ENCODE results near the gene ADORA1.

DNA sequence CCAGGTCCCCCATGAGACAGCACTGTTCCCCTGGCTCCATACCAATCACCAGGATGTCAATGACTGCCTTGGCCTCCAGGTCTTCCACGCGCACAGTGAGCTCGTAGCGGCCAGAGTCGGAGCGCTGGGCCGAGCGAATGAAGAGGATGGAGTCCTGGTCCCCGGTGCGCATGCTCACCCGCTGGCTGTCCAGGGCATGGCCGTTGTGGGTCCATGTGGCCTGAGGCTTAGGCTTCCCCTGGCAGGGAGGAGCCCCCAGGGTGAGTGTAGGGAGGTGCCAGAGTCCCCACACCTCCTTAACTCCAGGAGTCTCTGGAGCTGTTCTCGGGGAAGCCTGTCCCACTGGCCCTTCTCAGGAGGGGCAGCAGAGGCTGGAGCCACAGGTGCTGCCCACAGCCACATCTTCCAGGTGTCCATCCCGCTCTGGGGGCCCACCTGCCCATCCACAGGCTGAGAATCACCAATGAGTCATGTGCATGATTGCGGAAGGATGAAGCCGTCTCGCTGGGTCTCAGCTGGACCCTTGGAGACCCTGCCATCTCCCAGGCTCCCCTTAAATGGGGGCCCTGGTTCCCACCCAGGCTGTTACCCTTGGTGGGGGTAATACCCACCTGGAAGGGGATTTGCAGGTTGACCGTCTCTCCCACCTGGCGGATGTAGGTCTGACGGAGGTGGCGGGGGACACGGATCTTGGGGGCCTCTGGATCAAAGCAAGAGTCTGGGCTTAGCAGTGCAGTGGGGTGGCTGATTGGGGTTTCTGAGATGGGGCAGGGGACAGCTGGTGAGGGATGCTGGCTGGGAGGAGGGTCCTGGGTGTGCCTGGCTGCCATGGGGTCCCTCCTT lies 44.0 kb downstream of the ADORA1 start:
- TF ChIP-seq POLR2AphosphoS5 (IDR thresholded peaks at IDR 0.05; ENCODE audit: borderline replicate concordance, low read depth, low read length) (no peak), EZH2 (IDR thresholded peaks at IDR 0.05) (no peak), FOXP2 (optimal IDR thresholded peaks at IDR 0.05; ENCODE audit: control extremely low read depth, extremely low read length, insufficient read depth) (no peak)
